SK-N-SH (cell line): ENCODE measurements around the gene CRIM1. TPM values are rescaled to one million over a fixed set of nuclear protein-coding genes. Genes with fewer than 3 reads are reported as not detected.

Experiments used
- CTCF ChIA-PET: fragments of 300-600, 350-600 bp; formaldehyde crosslinking; extraction: SDS; loops from one replicate; lab custom pipeline; 2021; lab: Yijun Ruan, JAX
- POLR2A ChIA-PET: fragments of 350-600 bp; sonication (Branson Sonifier 250); formaldehyde crosslinking; extraction: SDS; loops from one replicate; lab custom pipeline; 2020; ENCODE audit warnings: antibody characterized with exemption, inconsistent platforms; lab: Yijun Ruan, JAX
- DNase-seq: peaks from one replicate; pipeline ENCODE4 v3.0.0; 2012
- H2AFZ ChIP-seq: fragments of 200-600 bp; sonication (generic); 2 replicates; pipeline ENCODE4 v1.8.1; 2016; ENCODE audit warnings: antibody characterized with exemption, mild to moderate bottlenecking, low read depth
- H3F3A ChIP-seq: fragments of 200-600 bp; sonication (generic); replicated peaks from 2 replicates; pipeline ENCODE3; 2016; ENCODE audit warnings: antibody characterized with exemption, mild to moderate bottlenecking; ENCODE audit not compliant: insufficient read depth
- H3K27ac ChIP-seq, 2 experiments: fragments of 200-500 bp in 1 of 2; fragments of 200-600 bp in 1 of 2; sonication (Bioruptor generic) in 1 of 2; sonication (generic), shearing (Covaris generic) in 1 of 2; 2 replicates each; pipeline versions ENCODE4 v1.5.1 to v1.6.1; 2014 to 2016; ENCODE audit warnings: low read depth in 2 of 2, inconsistent platforms in 1 of 2, low read length in 1 of 2, mild to moderate bottlenecking in 1 of 2, mixed read lengths in 1 of 2
- H3K27me3 ChIP-seq: fragments of 200-600 bp; sonication (generic), shearing (Covaris generic); 2 replicates; pipeline ENCODE4 v1.6.1; 2016; ENCODE audit warnings: mixed run types; ENCODE audit not compliant: insufficient read depth
- H3K36me3 ChIP-seq, 2 experiments: fragments of 200-500 bp in 1 of 2; fragments of 200-600 bp in 1 of 2; sonication (Bioruptor generic) in 1 of 2; sonication (generic) in 1 of 2; replicated peaks in 1 of 2; 2 replicates each; pipeline versions ENCODE3 to v1.5.1; 2014 to 2016; ENCODE audit warnings: low read length in 1 of 2, mild to moderate bottlenecking in 1 of 2; ENCODE audit not compliant: insufficient read depth in 2 of 2, control insufficient read depth in 1 of 2
- H3K4me1 ChIP-seq, 2 experiments: fragments of 200-500 bp in 1 of 2; fragments of 200-600 bp in 1 of 2; sonication (Bioruptor generic) in 1 of 2; sonication (generic), shearing (Covaris generic) in 1 of 2; 2 replicates each; pipeline versions ENCODE4 v1.5.1 to v1.6.1; 2014 to 2016; ENCODE audit warnings: low read depth in 1 of 2, low read length in 1 of 2, mixed run types in 1 of 2; ENCODE audit not compliant: insufficient read depth in 2 of 2, control insufficient read depth in 1 of 2
- H3K4me2 ChIP-seq: fragments of 200-600 bp; sonication (generic), shearing (Covaris generic); 2 replicates; pipeline ENCODE4 v1.6.1; 2017; ENCODE audit warnings: mixed run types
- H3K4me3 ChIP-seq, 2 experiments: fragments of 200-500 bp in 1 of 2; fragments of 200-600 bp in 1 of 2; sonication (Bioruptor generic) in 1 of 2; sonication (generic), shearing (Covaris generic) in 1 of 2; 2 replicates each; pipeline versions ENCODE4 v1.5.1 to v1.8.1; 2014 to 2016; ENCODE audit warnings: low read depth in 2 of 2, inconsistent platforms in 1 of 2, low read length in 1 of 2, mild to moderate bottlenecking in 1 of 2, mixed read lengths in 1 of 2, moderate library complexity in 1 of 2
- H3K79me2 ChIP-seq: fragments of 200-600 bp; sonication (generic); 2 replicates; pipeline ENCODE4 v1.8.1; 2017; ENCODE audit warnings: mild to moderate bottlenecking; ENCODE audit not compliant: insufficient read depth
- H3K9ac ChIP-seq: fragments of 200-600 bp; sonication (generic); 2 replicates; pipeline ENCODE4 v1.6.1; 2017; ENCODE audit warnings: mixed run types
- H3K9me2 ChIP-seq: fragments of 200-600 bp; sonication (generic); 2 replicates; pipeline ENCODE4 v1.6.1; 2017; ENCODE audit warnings: mixed run types
- H3K9me3 ChIP-seq: fragments of 200-600 bp; sonication (generic); 2 replicates; pipeline ENCODE4 v1.6.1; 2017; ENCODE audit warnings: mixed run types, mild to moderate bottlenecking, moderate library complexity
- H4K20me1 ChIP-seq: fragments of 200-600 bp; sonication (generic); 2 replicates; pipeline ENCODE4 v1.6.1; 2017; ENCODE audit warnings: mild to moderate bottlenecking, mixed run types; ENCODE audit not compliant: insufficient read depth
- CHD2 ChIP-seq: fragments of 150-350 bp; IDR thresholded peaks from 2 replicates; pipeline ENCODE4 v1.6.1; 2018; ENCODE audit warnings: low read length; ENCODE audit not compliant: partially characterized antibody
- EP300 ChIP-seq, 2 experiments: IDR thresholded peaks; 2 replicates each; pipeline versions ENCODE4 v1.4.0 to v1.6.1; 2012; ENCODE audit warnings: borderline replicate concordance in 1 of 2, low read depth in 1 of 2, low read length in 1 of 2
- FOXJ3 ChIP-seq: sonication (generic); formaldehyde crosslinking; IDR thresholded peaks from 2 replicates; pipeline ENCODE4 v1.5.1; 2020; ENCODE audit warnings: mild to moderate bottlenecking, missing genetic modification reagents
- GABPA ChIP-seq: IDR thresholded peaks from 2 replicates; pipeline ENCODE4 v1.4.0; 2012; ENCODE audit warnings: low read depth, mild to moderate bottlenecking
- GATA2 ChIP-seq: sonication (generic); formaldehyde crosslinking; IDR thresholded peaks from 2 replicates; pipeline ENCODE4 v1.5.0; 2020; ENCODE audit warnings: mild to moderate bottlenecking, missing genetic modification reagents
- RAD21 ChIP-seq: IDR thresholded peaks from 2 replicates; pipeline ENCODE4 v1.6.1; 2012; ENCODE audit warnings: mild to moderate bottlenecking, low read length
- REST ChIP-seq: IDR thresholded peaks from 2 replicates; pipeline ENCODE4 v1.6.1; 2012; ENCODE audit warnings: mild to moderate bottlenecking, low read depth, low read length, moderate library complexity
- TCF12 ChIP-seq: IDR thresholded peaks from 2 replicates; pipeline ENCODE4 v1.4.0; 2012
- WGBS: methylation state at CpG from one replicate; pipeline ENCODE4 v1.1.6; 2017; ENCODE audit warnings: low lambda C conversion rate; 5-methylcytosine and 5-hydroxymethylcytosine counted together
- polyA plus RNA-seq, 3 experiments: library from polyadenylated mRNA; depleted of rRNA; stranded (reverse); fragments of >200 nt; gene quantifications; 2 replicates each; pipeline ENCODE4 v1.2.3, GENCODE V29; 2012

CRIM1 gene
- polyA plus RNA-seq, 1 of the 3 experiments (the other 2 are of a cell fraction), result 244 TPM

- Histone ChIP-seq H3F3A (peaks cover 79% of the 10 kb centered on the region), H3K36me3 (peaks cover 7 to 43% of the 10 kb centered on the region in 2 experiments), H3K4me2 (peak overlapping the region; percentile 74), H3K9ac (peak overlapping the region; percentile 28; the same call in 1 of the 2 replicates), H3K27ac (peak overlapping the region; percentile 50 to 96; a peak in 3 of 4 replicates), H3K9me2 (no peaks in the 10 kb centered on the region), H4K20me1 (peaks cover 6% of the 10 kb centered on the region), H3K27me3 (no peaks in the 10 kb centered on the region), H3K9me3 (no peaks in the 10 kb centered on the region), H3K4me1 (peaks cover 0 to 59% of the 10 kb centered on the region in 2 experiments; a peak in 3 of 4 replicates), H3K4me3 (peak overlapping the region in 1 of 2 experiments; percentile 30; a peak in 1 of 4 replicates), H3K79me2 (peaks cover 100% of the 10 kb centered on the region), H2AFZ (no peak overlapping the region; the same call in 1 of the 2 replicates)
- WGBS, result 20% methylated on average over 2 of the region's 2 CpGs
- CTCF ChIA-PET, result interaction anchor here (0.7 kb wide), 1 partner anchor 19 kb away, joined by 3 read pairs; no protein-coding TSS in a partner anchor
- TF ChIP-seq EP300 (IDR thresholded peaks at IDR 0.05; ENCODE audit: borderline replicate concordance in 1 of 2, low read depth in 1 of 2, low read length in 1 of 2) (no peak), GATA2 (CRISPR knock-in tag) (no peak), TCF12 (peak; percentile 26; the same call in 1 of the 2 replicates), GABPA (no peak), RAD21 (no peak), CHD2 (no peak), REST (no peak)
- DNase-seq, result no peak
- POLR2A ChIA-PET, result no interaction called here
These were observed 31.8 kb downstream of the CRIM1 start for GRCh38 chr2:36387258-36387916.

GRCh38 chr2:36388472-36388871 is 32.9 kb downstream of the CRIM1 start:
- no peak for TF ChIP-seq FOXJ3 (CRISPR knock-in tag)
- peak overlapping the region; percentile 67 to 96 for H3K27ac ChIP-seq
- no peak for DNase-seq
- peaks cover 100% of the 10 kb centered on the region for H3K79me2 ChIP-seq
- peaks cover 7 to 36% of the 10 kb centered on the region in 2 experiments for H3K36me3 ChIP-seq
- no peaks in the 10 kb centered on the region for H3K9me3 ChIP-seq
- no peak overlapping the region for H2AFZ ChIP-seq
- H3K9me2 ChIP-seq, result no peaks in the 10 kb centered on the region
- H3K4me1 ChIP-seq, result peaks cover 3 to 70% of the 10 kb centered on the region in 2 experiments; a peak in 3 of 4 replicates
- WGBS, result 26% methylated on average over 3 of the region's 3 CpGs
- peaks cover 10% of the 10 kb centered on the region for H4K20me1 ChIP-seq
- H3K4me3 ChIP-seq, result no peak overlapping the region
- peak overlapping the region; percentile 74 for H3K4me2 ChIP-seq
- no peaks in the 10 kb centered on the region for H3K27me3 ChIP-seq
- peak overlapping the region; percentile 28; the same call in 1 of the 2 replicates for H3K9ac ChIP-seq
- peaks cover 77% of the 10 kb centered on the region for H3F3A ChIP-seq
- POLR2A ChIA-PET, result no interaction called here
- CTCF ChIA-PET, result interaction anchor here (0.9 kb wide), 1 partner anchor 47 kb away, joined by 3 read pairs; no protein-coding TSS in a partner anchor
